Hematopoietic multipotent progenitor cell treated with erythropoietin and hydrocortisone succinate and interleukin-3 and kit ligand, for 8 days (in vitro differentiated cells): ENCODE results near the gene KIF15.

Experiments
- DNase-seq: peaks from one replicate; pipeline ENCODE4 v3.0.0-alpha.2; 2015

Gene KIF15

DNA sequence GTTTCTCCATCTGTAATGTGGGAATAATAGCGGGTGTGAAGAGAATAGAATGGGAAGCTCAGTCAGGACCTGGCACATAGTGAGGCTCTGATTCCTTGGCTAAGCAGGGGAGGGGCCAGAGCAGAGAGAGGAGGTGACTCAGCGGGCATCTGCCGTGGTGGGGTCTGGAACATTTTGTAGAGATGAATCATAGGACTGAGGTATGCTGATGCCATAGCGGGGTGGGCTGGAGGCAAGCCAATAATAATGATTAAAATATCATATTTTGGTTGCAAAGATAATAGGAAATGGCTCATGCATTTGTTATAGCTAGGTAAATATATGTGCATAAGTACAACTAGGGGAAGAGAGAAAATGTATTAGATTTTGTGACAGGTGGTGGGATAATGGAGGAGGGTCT is 124.0 kb downstream of the KIF15 start:
- no peak for DNase-seq

DNA sequence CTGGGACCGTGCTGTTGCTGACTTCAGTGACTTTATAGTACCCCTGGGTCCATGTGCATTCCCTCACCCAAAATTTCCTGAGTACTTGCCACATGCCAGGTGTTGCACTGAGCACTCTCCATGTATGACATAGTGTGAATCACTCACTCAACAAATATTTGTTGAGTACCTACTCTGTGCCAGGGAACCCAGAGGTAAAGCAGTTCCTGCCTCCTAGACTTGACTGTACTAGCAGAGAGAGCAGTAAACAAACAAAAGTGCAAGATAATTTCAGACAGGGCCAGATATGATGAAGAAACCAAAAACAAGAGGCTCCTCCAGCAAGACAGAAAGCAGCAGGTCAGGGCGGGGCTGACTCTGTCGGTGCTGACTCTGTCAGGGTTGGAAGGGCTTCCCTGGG is 125.0 kb downstream of the KIF15 start:
- no peak for DNase-seq

DNA sequence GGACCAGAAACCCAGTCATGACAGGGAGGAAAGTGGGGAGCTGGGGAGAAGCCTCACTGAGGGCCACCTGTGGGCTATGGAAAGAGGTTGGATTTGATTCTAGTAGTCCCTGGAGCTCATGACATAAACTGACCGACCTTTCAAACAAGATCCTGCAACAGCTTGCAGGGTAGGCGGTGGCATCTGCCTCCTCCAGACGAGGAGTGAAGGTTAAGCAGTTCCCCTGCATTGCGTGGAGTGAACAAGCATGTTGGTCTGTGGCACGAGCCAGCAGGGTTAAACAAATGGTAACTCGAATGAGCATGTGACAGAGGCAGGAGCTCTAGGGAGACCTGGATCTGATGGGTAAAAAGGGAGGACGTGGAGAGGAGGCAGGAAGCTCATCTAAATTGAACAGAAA is 125.5 kb downstream of the KIF15 start:
- DNase-seq = no peak

DNA sequence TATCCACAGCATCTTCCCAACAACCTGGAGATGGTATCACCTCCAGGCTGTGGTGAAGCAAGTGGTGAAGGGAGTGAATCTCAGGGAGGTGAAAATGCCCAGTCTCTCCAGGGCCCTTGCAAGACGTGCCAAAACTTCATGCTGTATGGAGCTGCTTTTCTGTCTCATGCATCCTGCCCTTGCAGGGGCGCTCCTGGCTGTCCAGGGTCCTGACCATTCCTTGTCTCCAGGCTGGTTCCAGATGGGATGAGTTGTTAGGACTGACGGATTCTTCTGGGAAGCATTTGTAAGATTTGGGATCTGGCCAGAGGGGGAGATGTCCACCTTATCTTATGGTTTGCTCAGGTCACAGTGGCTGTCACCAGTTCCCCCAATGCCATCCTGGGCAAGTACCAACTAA is 128.7 kb downstream of the KIF15 start:
- no peak for DNase-seq

DNA sequence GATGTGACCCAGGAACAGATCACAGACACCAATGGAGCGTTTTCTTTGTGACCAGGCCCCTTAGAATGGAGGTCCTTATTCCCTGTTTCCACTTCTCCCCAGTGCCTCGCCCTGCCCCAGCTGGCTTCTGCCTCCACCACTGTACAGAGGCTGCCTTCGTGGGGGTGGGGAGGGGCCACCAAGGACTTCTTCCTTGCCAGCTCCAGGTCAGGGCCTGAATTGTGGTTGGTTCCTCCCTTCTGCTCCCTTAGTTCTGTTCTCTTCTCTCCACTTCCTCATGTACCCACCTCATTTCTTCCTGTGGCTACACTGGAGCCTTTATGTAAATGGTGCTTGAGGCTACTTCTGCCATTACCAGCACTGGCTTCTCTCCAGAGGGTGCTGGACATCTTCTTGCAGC is 129.3 kb downstream of the KIF15 start:
- no peak for DNase-seq

DNA sequence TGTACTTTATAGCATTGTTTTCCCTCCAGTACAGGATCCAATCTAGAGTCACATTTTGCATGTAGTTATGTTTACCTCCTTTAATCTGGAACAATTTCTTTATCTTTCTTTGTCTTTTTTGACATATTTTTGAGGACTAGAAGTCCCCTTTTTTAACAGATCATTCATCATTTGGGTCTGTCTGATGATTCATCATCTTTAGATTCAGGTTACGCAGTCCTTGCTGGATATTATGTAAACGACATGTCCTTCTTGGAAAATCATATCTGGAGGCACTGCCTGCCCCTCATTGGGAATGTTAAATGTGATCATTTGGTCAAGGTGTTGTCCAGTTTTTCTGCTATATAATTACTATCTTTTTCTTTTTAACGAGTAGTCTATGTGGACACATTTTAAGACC is 131.1 kb downstream of the KIF15 start:
- DNase-seq = no peak

DNA sequence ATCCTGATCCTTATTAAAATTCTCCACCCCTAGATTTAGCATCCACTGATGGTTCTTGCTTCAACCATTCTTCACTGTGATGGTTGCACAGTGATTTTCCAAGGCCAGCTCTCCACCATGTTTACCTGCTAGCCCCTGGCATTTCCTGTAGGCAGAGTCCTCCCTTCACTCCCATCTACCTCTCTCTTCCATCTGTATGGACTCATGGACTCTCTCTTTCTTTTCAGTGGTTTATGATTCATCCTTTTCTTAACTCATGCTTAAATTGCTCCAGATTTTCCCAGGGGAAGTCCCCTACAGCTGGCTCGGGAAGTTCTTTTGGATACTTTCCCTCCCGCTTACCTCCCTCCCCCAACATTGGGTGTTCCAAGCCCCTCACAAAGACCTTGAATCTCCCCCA is 131.5 kb downstream of the KIF15 start:
- DNase-seq = no peak

DNA sequence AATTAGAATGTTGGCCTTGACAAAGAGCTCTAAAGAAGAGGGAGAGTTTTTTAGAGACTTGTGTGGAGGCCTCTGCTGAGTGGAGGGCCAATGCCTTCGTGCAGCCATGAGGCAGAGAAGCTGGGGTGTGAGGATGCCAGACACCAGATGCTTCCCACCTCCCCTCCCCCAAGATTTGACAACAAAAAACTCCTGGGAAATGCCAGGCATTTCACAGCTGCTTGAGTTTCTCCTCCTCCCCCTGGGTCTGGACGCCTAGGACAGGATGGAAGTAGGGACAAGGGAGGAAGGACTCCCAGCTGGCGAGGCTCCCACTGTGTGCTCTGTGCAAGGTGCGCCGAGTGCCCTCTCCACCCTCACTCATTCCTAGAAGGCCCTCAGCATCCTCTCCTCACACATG is 132.9 kb downstream of the KIF15 start:
- no peak for DNase-seq

DNA sequence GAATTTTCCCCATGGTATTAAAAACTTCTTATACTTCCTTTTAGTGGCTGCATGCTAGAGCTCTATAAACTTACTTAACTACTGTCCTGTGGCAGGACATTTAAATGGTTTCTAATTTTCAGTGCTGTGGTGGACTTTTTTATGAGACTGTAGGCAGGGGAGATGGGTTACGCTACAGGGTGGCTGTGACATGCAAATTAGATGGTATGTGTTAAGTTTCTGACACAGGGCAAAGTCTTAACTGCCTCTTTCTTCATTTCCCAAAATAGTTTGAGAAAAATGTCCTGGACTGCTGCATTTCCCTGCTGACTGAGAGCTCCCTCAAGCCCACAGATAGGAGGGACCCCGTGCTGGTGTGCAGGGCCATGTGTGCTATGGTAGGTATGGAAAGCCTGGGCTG is 134.8 kb downstream of the KIF15 start:
- no peak for DNase-seq

DNA sequence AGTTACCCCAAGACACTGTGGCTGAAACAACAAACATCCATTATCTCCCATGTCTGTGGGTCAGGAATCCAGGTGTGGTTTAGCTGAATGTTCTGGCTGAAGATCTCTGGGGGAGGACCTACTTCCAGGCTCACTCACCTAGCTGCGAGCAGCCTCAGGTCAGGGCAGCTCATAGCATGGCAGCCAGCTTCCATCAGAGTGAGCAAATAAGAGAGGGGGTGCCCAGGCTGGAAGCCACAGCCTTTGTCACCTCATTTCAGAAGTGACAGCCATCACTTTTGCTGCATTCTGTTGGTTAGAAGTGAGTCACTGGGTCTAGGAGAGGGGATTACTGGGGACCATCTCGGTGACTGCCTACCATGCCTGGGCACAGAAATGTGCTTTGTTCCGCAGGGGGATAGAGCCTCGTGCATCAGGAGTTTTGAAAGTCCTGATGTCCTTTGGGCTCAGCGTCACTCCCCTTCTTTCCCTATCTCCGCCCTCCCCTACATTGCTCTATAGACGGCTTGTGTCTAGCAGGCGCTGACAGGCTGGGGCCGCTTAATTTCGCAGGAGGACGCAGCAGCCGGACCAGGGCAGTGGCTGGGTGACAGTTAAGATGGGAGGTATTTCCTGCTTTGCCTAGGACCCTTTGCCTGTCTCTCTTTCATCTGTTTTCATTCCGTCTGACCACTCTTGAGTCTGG is 138.2 kb downstream of the KIF15 start:
- DNase-seq = no peak

DNA sequence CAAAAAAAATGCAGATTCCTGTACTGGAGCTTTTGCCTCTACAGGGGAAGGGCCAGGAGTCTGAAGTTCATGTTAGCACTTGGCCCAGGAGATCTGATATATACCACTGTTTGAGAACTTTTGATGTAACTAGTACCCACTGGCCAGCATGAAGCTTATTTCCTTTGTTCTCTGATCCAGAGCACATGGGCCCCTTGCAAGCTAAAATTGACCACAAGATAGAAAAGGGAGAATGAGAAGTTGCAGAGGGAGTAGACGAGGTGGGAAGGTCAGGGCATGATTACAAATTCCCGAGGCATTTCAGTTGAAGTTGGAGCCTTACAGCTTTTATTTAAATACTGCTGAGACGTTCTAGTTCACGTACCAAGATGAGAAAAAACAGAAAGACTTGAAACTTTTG is 141.0 kb downstream of the KIF15 start:
- no peak for DNase-seq
